ENCODE data around the gene ZNF683.

GRCh38 chr1:26364956-26365355, 7.6 kb downstream of the ZNF683 start:
- TF ChIP-seq POLR2A (IDR thresholded peaks at IDR 0.05) (no peak), CTCF (IDR thresholded peaks at IDR 0.05) (no peak)

Measured in tibial nerve (tissue), 3 donors.